HEK293 (cell line): ENCODE results near the gene SMO.
A peak's percentile ranks its signal among the peaks of the same experiment; 100 is the strongest.

Experiments
- GFI1B ChIP-seq: fragments of 450-650 bp; formaldehyde crosslinking; IDR thresholded peaks from 2 replicates; pipeline ENCODE4 v1.5.1; 2016; ENCODE audit warnings: missing biosample characterization, missing genetic modification characterization
- IKZF3 ChIP-seq: fragments of 450-650 bp; IDR thresholded peaks from 2 replicates; pipeline ENCODE4 v1.5.0; 2018; ENCODE audit warnings: missing biosample characterization, mild to moderate bottlenecking, missing genetic modification characterization, moderate library complexity
- MEIS1 ChIP-seq: sonication (generic); formaldehyde crosslinking; IDR thresholded peaks from 2 replicates; pipeline ENCODE4 v1.8.1; 2022; ENCODE audit warnings: missing genetic modification reagents, mild to moderate bottlenecking, borderline replicate concordance
- ZBTB48 ChIP-seq: fragments of 450-650 bp; formaldehyde crosslinking; IDR thresholded peaks from 2 replicates; pipeline ENCODE4 v1.5.1; 2016; ENCODE audit warnings: missing biosample characterization, missing genetic modification characterization
- ZNF148 ChIP-seq: fragments of 450-650 bp; formaldehyde crosslinking; IDR thresholded peaks from 2 replicates; pipeline ENCODE4 v1.5.0; 2017; ENCODE audit warnings: missing biosample characterization, missing genetic modification characterization, borderline replicate concordance
- ZNF302 ChIP-seq: fragments of 450-650 bp; formaldehyde crosslinking; IDR thresholded peaks from 2 replicates; pipeline ENCODE4 v1.5.1; 2016; ENCODE audit warnings: missing biosample characterization, missing genetic modification characterization, low read depth
- ZNF354C ChIP-seq: fragments of 450-650 bp; formaldehyde crosslinking; IDR thresholded peaks from 2 replicates; pipeline ENCODE4 v1.5.1; 2016; ENCODE audit warnings: missing biosample characterization, missing genetic modification characterization, low read depth, borderline replicate concordance
- ZNF398 ChIP-seq: fragments of 450-650 bp; formaldehyde crosslinking; IDR thresholded peaks from 2 replicates; pipeline ENCODE4 v1.5.1; 2017; ENCODE audit warnings: missing biosample characterization, missing genetic modification characterization
- ZNF501 ChIP-seq: fragments of 450-650 bp; formaldehyde crosslinking; IDR thresholded peaks from 2 replicates; pipeline ENCODE4 v1.5.1; 2016; ENCODE audit warnings: missing biosample characterization, missing genetic modification characterization
- ZNF521 ChIP-seq: fragments of 450-650 bp; formaldehyde crosslinking; IDR thresholded peaks from 2 replicates; pipeline ENCODE4 v1.5.1; 2017; ENCODE audit warnings: missing biosample characterization, mild to moderate bottlenecking, missing genetic modification characterization
- ZNF549 ChIP-seq: fragments of 450-650 bp; IDR thresholded peaks from 2 replicates; pipeline ENCODE4 v1.5.1; 2018; ENCODE audit warnings: missing biosample characterization, missing genetic modification characterization, mild to moderate bottlenecking, inconsistent platforms, moderate library complexity
- ZNF561 ChIP-seq: fragments of 450-650 bp; IDR thresholded peaks from 2 replicates; pipeline ENCODE4 v1.5.1; 2018; ENCODE audit warnings: missing biosample characterization, missing genetic modification characterization, borderline replicate concordance
- ZNF600 ChIP-seq: fragments of 450-650 bp; formaldehyde crosslinking; IDR thresholded peaks from 2 replicates; pipeline ENCODE4 v1.5.1; 2016; ENCODE audit warnings: missing biosample characterization, missing genetic modification characterization
- ZNF654 ChIP-seq: fragments of 450-650 bp; formaldehyde crosslinking; IDR thresholded peaks from 2 replicates; pipeline ENCODE4 v1.5.1; 2016; ENCODE audit warnings: low read depth, missing biosample characterization, missing genetic modification characterization
- TF ChIP-seq, protein P1 (sequence below): fragments of 450-650 bp; formaldehyde crosslinking; IDR thresholded peaks from 2 replicates; pipeline ENCODE4 v1.5.1; 2016; ENCODE audit warnings: missing biosample characterization, missing genetic modification characterization
- TF ChIP-seq, protein P2 (sequence below): fragments of 450-650 bp; formaldehyde crosslinking; IDR thresholded peaks from 2 replicates; pipeline ENCODE4 v1.5.1; 2016; ENCODE audit warnings: missing biosample characterization, missing genetic modification characterization
- TF ChIP-seq, protein P3 (sequence below): fragments of 450-650 bp; formaldehyde crosslinking; IDR thresholded peaks from 2 replicates; pipeline ENCODE4 v1.5.1; 2016; ENCODE audit warnings: missing biosample characterization, missing genetic modification characterization
- TF ChIP-seq, protein P4 (sequence below): fragments of 450-650 bp; formaldehyde crosslinking; IDR thresholded peaks from 2 replicates; pipeline ENCODE4 v1.5.1; 2016; ENCODE audit warnings: missing biosample characterization, missing genetic modification characterization
- TF ChIP-seq, protein P5 (sequence below): fragments of 450-650 bp; formaldehyde crosslinking; optimal IDR thresholded peaks from 2 replicates; pipeline ENCODE3; 2016; ENCODE audit warnings: missing biosample characterization, mild to moderate bottlenecking, missing genetic modification characterization
- TF ChIP-seq, protein P6 (sequence below): fragments of 450-650 bp; formaldehyde crosslinking; IDR thresholded peaks from 2 replicates; pipeline ENCODE4 v1.5.1; 2016; ENCODE audit warnings: missing biosample characterization, missing genetic modification characterization
- TF ChIP-seq, protein P7 (sequence below): fragments of 450-650 bp; formaldehyde crosslinking; IDR thresholded peaks from 2 replicates; pipeline ENCODE4 v1.5.1; 2017; ENCODE audit warnings: missing biosample characterization, missing genetic modification characterization

Gene SMO

DNA sequence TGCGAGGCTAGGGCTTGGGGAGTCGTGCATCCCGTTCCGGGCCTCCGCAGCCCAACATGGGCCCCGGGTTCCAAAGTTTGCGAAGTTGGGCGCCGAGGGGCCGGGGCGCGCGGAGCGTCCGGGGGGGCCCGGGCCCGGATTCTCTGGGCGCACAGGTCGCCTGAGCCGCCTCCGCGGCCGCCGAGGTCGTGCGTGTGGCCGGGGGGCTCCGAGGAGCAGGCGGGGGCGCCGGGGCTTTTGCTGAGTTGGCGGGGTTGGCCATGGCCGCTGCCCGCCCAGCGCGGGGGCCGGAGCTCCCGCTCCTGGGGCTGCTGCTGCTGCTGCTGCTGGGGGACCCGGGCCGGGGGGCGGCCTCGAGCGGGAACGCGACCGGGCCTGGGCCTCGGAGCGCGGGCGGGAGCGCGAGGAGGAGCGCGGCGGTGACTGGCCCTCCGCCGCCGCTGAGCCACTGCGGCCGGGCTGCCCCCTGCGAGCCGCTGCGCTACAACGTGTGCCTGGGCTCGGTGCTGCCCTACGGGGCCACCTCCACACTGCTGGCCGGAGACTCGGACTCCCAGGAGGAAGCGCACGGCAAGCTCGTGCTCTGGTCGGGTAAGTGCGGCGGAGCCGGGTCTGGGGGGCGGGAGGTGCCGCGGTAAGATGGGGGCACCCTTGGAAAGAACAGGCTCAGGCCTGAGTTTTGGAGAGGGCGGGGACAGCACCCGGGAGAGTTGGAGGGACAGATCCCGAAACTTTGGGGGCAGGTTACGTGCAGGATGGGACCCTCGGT, 643 bp downstream of the SMO start (continued):
- no peak for TF ChIP-seq GFI1B (tag by site-specific recombination)
- TF ChIP-seq ZBTB48 (tag by site-specific recombination): no peak
- TF ChIP-seq, protein P1, sequence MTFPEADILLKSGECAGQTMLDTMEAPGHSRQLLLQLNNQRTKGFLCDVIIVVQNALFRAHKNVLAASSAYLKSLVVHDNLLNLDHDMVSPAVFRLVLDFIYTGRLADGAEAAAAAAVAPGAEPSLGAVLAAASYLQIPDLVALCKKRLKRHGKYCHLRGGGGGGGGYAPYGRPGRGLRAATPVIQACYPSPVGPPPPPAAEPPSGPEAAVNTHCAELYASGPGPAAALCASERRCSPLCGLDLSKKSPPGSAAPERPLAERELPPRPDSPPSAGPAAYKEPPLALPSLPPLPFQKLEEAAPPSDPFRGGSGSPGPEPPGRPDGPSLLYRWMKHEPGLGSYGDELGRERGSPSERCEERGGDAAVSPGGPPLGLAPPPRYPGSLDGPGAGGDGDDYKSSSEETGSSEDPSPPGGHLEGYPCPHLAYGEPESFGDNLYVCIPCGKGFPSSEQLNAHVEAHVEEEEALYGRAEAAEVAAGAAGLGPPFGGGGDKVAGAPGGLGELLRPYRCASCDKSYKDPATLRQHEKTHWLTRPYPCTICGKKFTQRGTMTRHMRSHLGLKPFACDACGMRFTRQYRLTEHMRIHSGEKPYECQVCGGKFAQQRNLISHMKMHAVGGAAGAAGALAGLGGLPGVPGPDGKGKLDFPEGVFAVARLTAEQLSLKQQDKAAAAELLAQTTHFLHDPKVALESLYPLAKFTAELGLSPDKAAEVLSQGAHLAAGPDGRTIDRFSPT: peak; percentile 25; the same call in 1 of the 2 replicates
- TF ChIP-seq, protein P2, sequence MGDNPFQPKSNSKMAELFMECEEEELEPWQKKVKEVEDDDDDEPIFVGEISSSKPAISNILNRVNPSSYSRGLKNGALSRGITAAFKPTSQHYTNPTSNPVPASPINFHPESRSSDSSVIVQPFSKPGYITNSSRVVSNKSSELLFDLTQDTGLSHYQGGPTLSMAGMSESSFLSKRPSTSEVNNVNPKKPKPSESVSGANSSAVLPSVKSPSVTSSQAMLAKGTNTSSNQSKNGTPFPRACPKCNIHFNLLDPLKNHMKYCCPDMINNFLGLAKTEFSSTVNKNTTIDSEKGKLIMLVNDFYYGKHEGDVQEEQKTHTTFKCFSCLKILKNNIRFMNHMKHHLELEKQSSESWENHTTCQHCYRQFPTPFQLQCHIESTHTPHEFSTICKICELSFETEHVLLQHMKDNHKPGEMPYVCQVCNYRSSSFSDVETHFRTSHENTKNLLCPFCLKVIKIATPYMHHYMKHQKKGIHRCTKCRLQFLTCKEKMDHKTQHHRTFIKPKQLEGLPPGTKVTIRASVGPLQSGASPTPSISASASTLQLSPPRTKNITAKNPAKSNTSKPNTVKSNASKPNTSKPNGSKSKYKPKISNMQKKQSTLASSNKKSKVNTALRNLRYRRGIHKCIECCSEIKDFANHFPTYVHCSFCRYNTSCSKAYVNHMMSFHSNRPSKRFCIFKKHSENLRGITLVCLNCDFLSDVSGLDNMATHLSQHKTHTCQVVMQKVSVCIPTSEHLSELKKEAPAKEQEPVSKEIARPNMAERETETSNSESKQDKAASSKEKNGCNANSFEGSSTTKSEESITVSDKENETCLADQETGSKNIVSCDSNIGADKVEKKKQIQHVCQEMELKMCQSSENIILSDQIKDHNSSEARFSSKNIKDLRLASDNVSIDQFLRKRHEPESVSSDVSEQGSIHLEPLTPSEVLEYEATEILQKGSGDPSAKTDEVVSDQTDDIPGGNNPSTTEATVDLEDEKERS (tag by site-specific recombination): no peak
- TF ChIP-seq ZNF549 (tag by site-specific recombination): no peak
- no peak for TF ChIP-seq ZNF654 (tag by site-specific recombination)
- TF ChIP-seq, protein P3, sequence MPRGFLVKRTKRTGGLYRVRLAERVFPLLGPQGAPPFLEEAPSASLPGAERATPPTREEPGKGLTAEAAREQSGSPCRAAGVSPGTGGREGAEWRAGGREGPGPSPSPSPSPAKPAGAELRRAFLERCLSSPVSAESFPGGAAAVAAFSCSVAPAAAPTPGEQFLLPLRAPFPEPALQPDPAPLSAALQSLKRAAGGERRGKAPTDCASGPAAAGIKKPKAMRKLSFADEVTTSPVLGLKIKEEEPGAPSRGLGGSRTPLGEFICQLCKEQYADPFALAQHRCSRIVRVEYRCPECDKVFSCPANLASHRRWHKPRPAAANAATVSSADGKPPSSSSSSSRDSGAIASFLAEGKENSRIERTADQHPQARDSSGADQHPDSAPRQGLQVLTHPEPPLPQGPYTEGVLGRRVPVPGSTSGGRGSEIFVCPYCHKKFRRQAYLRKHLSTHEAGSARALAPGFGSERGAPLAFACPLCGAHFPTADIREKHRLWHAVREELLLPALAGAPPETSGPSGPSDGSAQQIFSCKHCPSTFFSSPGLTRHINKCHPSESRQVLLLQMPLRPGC (tag by site-specific recombination): no peak
- TF ChIP-seq, protein P4, sequence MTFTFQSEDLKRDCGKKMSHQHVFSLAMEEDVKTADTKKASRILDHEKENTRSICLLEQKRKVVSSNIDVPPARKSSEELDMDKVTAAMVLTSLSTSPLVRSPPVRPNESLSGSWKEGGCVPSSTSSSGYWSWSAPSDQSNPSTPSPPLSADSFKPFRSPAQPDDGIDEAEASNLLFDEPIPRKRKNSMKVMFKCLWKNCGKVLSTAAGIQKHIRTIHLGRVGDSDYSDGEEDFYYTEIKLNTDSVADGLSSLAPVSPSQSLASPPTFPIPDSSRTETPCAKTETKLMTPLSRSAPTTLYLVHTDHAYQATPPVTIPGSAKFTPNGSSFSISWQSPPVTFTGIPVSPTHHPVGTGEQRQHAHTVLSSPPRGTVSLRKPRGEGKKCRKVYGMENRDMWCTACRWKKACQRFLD (tag by site-specific recombination): no peak
- TF ChIP-seq, protein P5, sequence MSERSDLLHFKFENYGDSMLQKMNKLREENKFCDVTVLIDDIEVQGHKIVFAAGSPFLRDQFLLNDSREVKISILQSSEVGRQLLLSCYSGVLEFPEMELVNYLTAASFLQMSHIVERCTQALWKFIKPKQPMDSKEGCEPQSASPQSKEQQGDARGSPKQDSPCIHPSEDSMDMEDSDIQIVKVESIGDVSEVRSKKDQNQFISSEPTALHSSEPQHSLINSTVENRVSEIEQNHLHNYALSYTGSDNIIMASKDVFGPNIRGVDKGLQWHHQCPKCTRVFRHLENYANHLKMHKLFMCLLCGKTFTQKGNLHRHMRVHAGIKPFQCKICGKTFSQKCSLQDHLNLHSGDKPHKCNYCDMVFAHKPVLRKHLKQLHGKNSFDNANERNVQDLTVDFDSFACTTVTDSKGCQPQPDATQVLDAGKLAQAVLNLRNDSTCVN (tag by site-specific recombination): peak; percentile 71
- peak; percentile 75 for TF ChIP-seq ZNF600 (tag by site-specific recombination)
- TF ChIP-seq, protein P6, sequence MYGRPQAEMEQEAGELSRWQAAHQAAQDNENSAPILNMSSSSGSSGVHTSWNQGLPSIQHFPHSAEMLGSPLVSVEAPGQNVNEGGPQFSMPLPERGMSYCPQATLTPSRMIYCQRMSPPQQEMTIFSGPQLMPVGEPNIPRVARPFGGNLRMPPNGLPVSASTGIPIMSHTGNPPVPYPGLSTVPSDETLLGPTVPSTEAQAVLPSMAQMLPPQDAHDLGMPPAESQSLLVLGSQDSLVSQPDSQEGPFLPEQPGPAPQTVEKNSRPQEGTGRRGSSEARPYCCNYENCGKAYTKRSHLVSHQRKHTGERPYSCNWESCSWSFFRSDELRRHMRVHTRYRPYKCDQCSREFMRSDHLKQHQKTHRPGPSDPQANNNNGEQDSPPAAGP: no peak
- TF ChIP-seq IKZF3: no peak
- peak; percentile 28; the same call in 1 of the 2 replicates for TF ChIP-seq ZNF398 (tag by site-specific recombination)
- no peak for TF ChIP-seq ZNF354C (tag by site-specific recombination)
- TF ChIP-seq MEIS1 (CRISPR knock-in tag): no peak
- TF ChIP-seq, protein P7, sequence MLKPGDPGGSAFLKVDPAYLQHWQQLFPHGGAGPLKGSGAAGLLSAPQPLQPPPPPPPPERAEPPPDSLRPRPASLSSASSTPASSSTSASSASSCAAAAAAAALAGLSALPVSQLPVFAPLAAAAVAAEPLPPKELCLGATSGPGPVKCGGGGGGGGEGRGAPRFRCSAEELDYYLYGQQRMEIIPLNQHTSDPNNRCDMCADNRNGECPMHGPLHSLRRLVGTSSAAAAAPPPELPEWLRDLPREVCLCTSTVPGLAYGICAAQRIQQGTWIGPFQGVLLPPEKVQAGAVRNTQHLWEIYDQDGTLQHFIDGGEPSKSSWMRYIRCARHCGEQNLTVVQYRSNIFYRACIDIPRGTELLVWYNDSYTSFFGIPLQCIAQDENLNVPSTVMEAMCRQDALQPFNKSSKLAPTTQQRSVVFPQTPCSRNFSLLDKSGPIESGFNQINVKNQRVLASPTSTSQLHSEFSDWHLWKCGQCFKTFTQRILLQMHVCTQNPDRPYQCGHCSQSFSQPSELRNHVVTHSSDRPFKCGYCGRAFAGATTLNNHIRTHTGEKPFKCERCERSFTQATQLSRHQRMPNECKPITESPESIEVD (tag by site-specific recombination): no peak
- TF ChIP-seq ZNF521 (tag by site-specific recombination): no peak
- TF ChIP-seq ZNF148 (tag by site-specific recombination): no peak
- TF ChIP-seq ZNF501 (tag by site-specific recombination): no peak; the same call in 1 of the 2 replicates
- no peak for TF ChIP-seq ZNF561 (tag by site-specific recombination)
- TF ChIP-seq ZNF302 (tag by site-specific recombination): no peak
